ENCODE results near the gene CDC27.
A peak's percentile ranks its signal among the peaks of the same experiment; 100 is the strongest.
"Not testable (repeated sequence)": the region's sequence is repeated elsewhere in the genome, so short reads cannot be mapped to it uniquely, and the experiment has no call there.

CDC27 gene

GRCh38 chr17:47106130-47106529 lies 83.0 kb downstream of the CDC27 start:
- H3K4me3 ChIP-seq (replicated peaks; ENCODE audit: insufficient read depth, low read length) = no peak overlapping the region
- TF ChIP-seq, protein P1, sequence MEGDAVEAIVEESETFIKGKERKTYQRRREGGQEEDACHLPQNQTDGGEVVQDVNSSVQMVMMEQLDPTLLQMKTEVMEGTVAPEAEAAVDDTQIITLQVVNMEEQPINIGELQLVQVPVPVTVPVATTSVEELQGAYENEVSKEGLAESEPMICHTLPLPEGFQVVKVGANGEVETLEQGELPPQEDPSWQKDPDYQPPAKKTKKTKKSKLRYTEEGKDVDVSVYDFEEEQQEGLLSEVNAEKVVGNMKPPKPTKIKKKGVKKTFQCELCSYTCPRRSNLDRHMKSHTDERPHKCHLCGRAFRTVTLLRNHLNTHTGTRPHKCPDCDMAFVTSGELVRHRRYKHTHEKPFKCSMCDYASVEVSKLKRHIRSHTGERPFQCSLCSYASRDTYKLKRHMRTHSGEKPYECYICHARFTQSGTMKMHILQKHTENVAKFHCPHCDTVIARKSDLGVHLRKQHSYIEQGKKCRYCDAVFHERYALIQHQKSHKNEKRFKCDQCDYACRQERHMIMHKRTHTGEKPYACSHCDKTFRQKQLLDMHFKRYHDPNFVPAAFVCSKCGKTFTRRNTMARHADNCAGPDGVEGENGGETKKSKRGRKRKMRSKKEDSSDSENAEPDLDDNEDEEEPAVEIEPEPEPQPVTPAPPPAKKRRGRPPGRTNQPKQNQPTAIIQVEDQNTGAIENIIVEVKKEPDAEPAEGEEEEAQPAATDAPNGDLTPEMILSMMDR (IDR thresholded peaks at IDR 0.05; ENCODE audit: insufficient read depth, low read length) = no peak
- TF ChIP-seq GABPA (IDR thresholded peaks at IDR 0.05; ENCODE audit: low read depth) = no peak
- no peak for TF ChIP-seq POLR2AphosphoS5 (IDR thresholded peaks at IDR 0.05; ENCODE audit: low read depth)
- no peak for TF ChIP-seq REST (IDR thresholded peaks at IDR 0.05; ENCODE audit: insufficient replicate concordance, low read depth)
- no peak for TF ChIP-seq SPI1 (IDR thresholded peaks at IDR 0.05; ENCODE audit: borderline replicate concordance, low read depth)
- no peak overlapping the region for H3K27ac ChIP-seq (replicated peaks)
- DNase-seq (ENCODE audit: low read depth in 1 of 2, low spot score in 1 of 2) = no peak
- no peaks in the 10 kb centered on the region for H3K27me3 ChIP-seq (ENCODE audit: insufficient read depth, poor library complexity, severe bottlenecking)

GRCh38 chr17:47105246-47105645 lies 83.8 kb downstream of the CDC27 start:
- H3K27ac ChIP-seq (replicated peaks); DNase-seq (ENCODE audit: low read depth in 1 of 2, low spot score in 1 of 2); H3K4me3 ChIP-seq (replicated peaks; ENCODE audit: insufficient read depth, low read length); H3K27me3 ChIP-seq (ENCODE audit: insufficient read depth, poor library complexity, severe bottlenecking): not testable (repeated sequence)

GRCh38 chr17:47102914-47103313 lies 86.2 kb downstream of the CDC27 start:
- TF ChIP-seq GABPA (IDR thresholded peaks at IDR 0.05; ENCODE audit: low read depth) (no peak), REST (IDR thresholded peaks at IDR 0.05; ENCODE audit: insufficient replicate concordance, low read depth) (no peak), POLR2AphosphoS5 (IDR thresholded peaks at IDR 0.05; ENCODE audit: low read depth) (no peak), SPI1 (IDR thresholded peaks at IDR 0.05; ENCODE audit: borderline replicate concordance, low read depth) (no peak)
- TF ChIP-seq, protein P1 (IDR thresholded peaks at IDR 0.05; ENCODE audit: insufficient read depth, low read length) = no peak
- Histone ChIP-seq H3K4me3 (replicated peaks; ENCODE audit: insufficient read depth, low read length) (no peak overlapping the region), H3K27ac (replicated peaks) (no peak overlapping the region), H3K27me3 (ENCODE audit: insufficient read depth, poor library complexity, severe bottlenecking) (no peaks in the 10 kb centered on the region)
- DNase-seq (ENCODE audit: low read depth in 1 of 2, low spot score in 1 of 2) = no peak

DNA sequence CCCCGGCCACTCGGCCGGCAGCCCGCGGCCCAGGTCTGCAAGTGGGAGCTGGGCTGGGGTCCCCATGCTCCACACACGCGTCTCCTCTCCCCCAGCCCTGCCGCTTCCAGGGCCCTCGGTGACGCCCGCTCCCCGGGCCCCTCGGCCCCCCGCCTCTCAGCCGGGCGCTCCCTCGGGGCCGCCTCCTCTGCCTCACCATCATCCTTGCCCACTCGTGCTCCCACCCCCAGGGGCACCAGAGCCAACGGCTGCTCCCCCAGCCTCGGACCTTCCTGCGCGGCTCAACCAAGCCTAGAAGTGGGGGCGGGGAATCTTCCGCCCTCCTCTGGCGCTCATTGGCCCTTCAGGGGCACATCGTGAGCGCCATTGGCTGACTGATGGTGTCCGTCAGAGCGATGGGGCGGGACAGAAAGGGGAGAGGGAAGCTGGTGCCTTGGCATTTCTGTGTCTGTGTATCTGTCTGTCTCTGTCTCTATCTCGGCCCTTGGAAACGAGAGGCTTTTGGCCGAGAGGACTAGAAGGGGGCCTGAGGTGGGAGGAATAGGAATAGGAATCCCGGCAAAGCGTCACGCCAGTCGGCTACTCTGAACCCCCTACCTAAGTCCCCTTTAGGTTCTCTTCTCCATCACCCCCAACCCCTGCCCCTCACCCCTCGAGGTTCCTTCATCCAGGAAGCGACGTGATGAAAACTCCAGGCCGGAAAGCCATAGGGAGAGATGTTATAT lies 88.9 kb downstream of the CDC27 start:
- no peaks in the 10 kb centered on the region for H3K27me3 ChIP-seq (ENCODE audit: insufficient read depth, poor library complexity, severe bottlenecking)
- TF ChIP-seq SPI1 (IDR thresholded peaks at IDR 0.05; ENCODE audit: borderline replicate concordance, low read depth) = no peak
- TF ChIP-seq POLR2AphosphoS5 (IDR thresholded peaks at IDR 0.05; ENCODE audit: low read depth) = peak; percentile 70; the same call in 1 of the 2 replicates
- peak overlapping the region; percentile 90 for H3K4me3 ChIP-seq (replicated peaks; ENCODE audit: insufficient read depth, low read length)
- peak overlapping the region; percentile 81 for H3K27ac ChIP-seq (replicated peaks)
- peak; percentile 81 to 95 for DNase-seq (ENCODE audit: low read depth in 1 of 2, low spot score in 1 of 2)
